Fibroblast of lung (primary cell): ENCODE measurements around the gene FUNDC2. TPM values are rescaled to one million over a fixed set of nuclear protein-coding genes. Genes with fewer than 3 reads are reported as not detected.

ENCODE experiments used
- DNase-seq, 2 donors: peaks; one replicate each; pipeline versions ENCODE4 v3.0.0 to v3.0.0-alpha.2; 2010; ENCODE audit warnings: low read depth in 2 of 2
- H2AFZ ChIP-seq: 2 replicates; pipeline ENCODE4 v1.5.1; 2012; ENCODE audit warnings: low read length, control low read depth, inconsistent platforms
- H3K27ac ChIP-seq: 2 replicates; pipeline ENCODE4 v1.5.1; 2011; ENCODE audit warnings: low read length, control low read depth; ENCODE audit not compliant: insufficient read depth
- H3K27me3 ChIP-seq: 2 replicates; pipeline ENCODE4 v1.5.1; 2011; ENCODE audit warnings: mild to moderate bottlenecking, low read length; ENCODE audit not compliant: control insufficient read depth, insufficient read depth
- H3K36me3 ChIP-seq: 2 replicates; pipeline ENCODE4 v1.5.1; 2011; ENCODE audit warnings: low read length; ENCODE audit not compliant: control insufficient read depth, insufficient read depth
- H3K4me1 ChIP-seq: 2 replicates; pipeline ENCODE4 v1.5.1; 2011; ENCODE audit warnings: low read length; ENCODE audit not compliant: control insufficient read depth, insufficient read depth; ENCODE audit errors: extremely low read depth
- H3K4me2 ChIP-seq: 2 replicates; pipeline ENCODE4 v1.5.1; 2011; ENCODE audit warnings: low read length, control low read depth; ENCODE audit not compliant: insufficient read depth; ENCODE audit errors: extremely low read depth
- H3K4me3 ChIP-seq, 4 experiments: fragments of 200-600 bp in 1 of 4; sonication (generic) in 1 of 4; replicated peaks in 1 of 4; 2 replicates each; pipeline ENCODE4 v1.5.1; 2011 to 2016; ENCODE audit warnings: low read length in 4 of 4, low read depth in 3 of 4, mild to moderate bottlenecking in 3 of 4, control low read depth in 2 of 4, inconsistent platforms in 1 of 4, mixed read lengths in 1 of 4; ENCODE audit not compliant: insufficient read depth in 1 of 4; ENCODE audit errors: control extremely low read depth in 1 of 4
- H3K79me2 ChIP-seq: 2 replicates; pipeline ENCODE4 v1.5.1; 2012; ENCODE audit warnings: mild to moderate bottlenecking, low read length, inconsistent platforms; ENCODE audit not compliant: control insufficient read depth, insufficient read depth
- H3K9ac ChIP-seq: 2 replicates; pipeline ENCODE4 v1.5.1; 2011; ENCODE audit warnings: mild to moderate bottlenecking, low read length, control low read depth; ENCODE audit not compliant: insufficient read depth
- H3K9me3 ChIP-seq: 2 replicates; pipeline ENCODE4 v1.5.1; 2012; ENCODE audit warnings: low read depth, low read length; ENCODE audit not compliant: control insufficient read depth, insufficient read depth
- H4K20me1 ChIP-seq: 2 replicates; pipeline ENCODE4 v1.5.1; 2011; ENCODE audit warnings: low read length; ENCODE audit not compliant: control insufficient read depth, insufficient read depth; ENCODE audit errors: extremely low read depth
- CTCF ChIP-seq, 2 donors: IDR thresholded peaks in 1 of 2; conservative IDR thresholded peaks in 1 of 2; 1 replicate in 1 of 2; 2 replicates in 1 of 2; pipeline ENCODE4 v1.5.1; 2011 to 2012; ENCODE audit warnings: low read length in 2 of 2, control low read depth in 1 of 2, inconsistent platforms in 1 of 2, low read depth in 1 of 2, mild to moderate bottlenecking in 1 of 2
- EZH2 ChIP-seq: IDR thresholded peaks from 2 replicates; pipeline ENCODE4 v1.5.1; 2012; ENCODE audit warnings: low read length, control low read depth, mild to moderate bottlenecking; ENCODE audit errors: missing control alignments
- polyA plus RNA-seq, 2 donors: library from polyadenylated mRNA; depleted of rRNA in 1 of 2; stranded (reverse) in 1 of 2; unstranded in 1 of 2; fragments of >200 nt; gene quantifications; 2 replicates each; pipeline ENCODE4 v1.2.1, GENCODE V29; 2011 to 2012; ENCODE audit warnings: missing spikeins in 1 of 2
- total RNA-seq: library from RNA; depleted of rRNA; stranded (reverse); fragments of >200 nt; gene quantifications from 2 replicates; pipeline ENCODE4 v1.2.1, GENCODE V29; 2014

Gene FUNDC2
- total and polyA plus RNA-seq, 2 donors (not counting 1 experiment from before 2014, with no cell fraction given): 18.3 to 97.1 TPM

- Histone ChIP-seq H3K27ac (no peak overlapping the region), H3K9ac (no peak overlapping the region), H2AFZ (no peak overlapping the region), H3K4me3 (no peak overlapping the region), H3K36me3 (no peaks in the 10 kb centered on the region), H3K27me3 (no peaks in the 10 kb centered on the region), H4K20me1 (no peaks in the 10 kb centered on the region), H3K4me1 (peaks cover 2% of the 10 kb centered on the region), H3K4me2 (no peak overlapping the region), H3K9me3 (no peaks in the 10 kb centered on the region), H3K79me2 (no peaks in the 10 kb centered on the region)
- no peak for DNase-seq
- TF ChIP-seq EZH2 (no peak), CTCF (conservative IDR thresholded peaks at IDR 0.05 in 1 of 2, IDR thresholded peaks at IDR 0.05 in 1 of 2; ENCODE audit: low read depth in 1 of 2, low read length in 2 of 2) (no peak)
Measured at GRCh38 chrX:155054255-155054654, 27.6 kb downstream of the FUNDC2 start.

GRCh38 chrX:155055494-155055893 lies 28.9 kb downstream of the FUNDC2 start:
- no peaks in the 10 kb centered on the region for H3K27me3 ChIP-seq
- DNase-seq: no peak
- no peaks in the 10 kb centered on the region for H3K79me2 ChIP-seq
- no peak overlapping the region for H3K9ac ChIP-seq
- H3K27ac ChIP-seq: no peak overlapping the region
- TF ChIP-seq CTCF (conservative IDR thresholded peaks at IDR 0.05 in 1 of 2, IDR thresholded peaks at IDR 0.05 in 1 of 2; ENCODE audit: low read depth in 1 of 2, low read length in 2 of 2) (no peak), EZH2 (no peak)
- H3K36me3 ChIP-seq: no peaks in the 10 kb centered on the region
- H2AFZ ChIP-seq: no peak overlapping the region
- no peak overlapping the region for H3K4me3 ChIP-seq
- H3K4me1 ChIP-seq: peaks cover 2% of the 10 kb centered on the region
- H3K4me2 ChIP-seq: no peak overlapping the region
- no peaks in the 10 kb centered on the region for H4K20me1 ChIP-seq
- H3K9me3 ChIP-seq: no peaks in the 10 kb centered on the region

GRCh38 chrX:155056471-155056870 lies 29.8 kb downstream of the FUNDC2 start:
- peaks cover 2% of the 10 kb centered on the region for H3K4me1 ChIP-seq
- no peak overlapping the region for H3K27ac ChIP-seq
- H3K79me2 ChIP-seq: no peaks in the 10 kb centered on the region
- no peaks in the 10 kb centered on the region for H4K20me1 ChIP-seq
- no peaks in the 10 kb centered on the region for H3K36me3 ChIP-seq
- H3K4me2 ChIP-seq: no peak overlapping the region
- H2AFZ ChIP-seq: no peak overlapping the region
- TF ChIP-seq EZH2: no peak
- no peak for TF ChIP-seq CTCF (conservative IDR thresholded peaks at IDR 0.05 in 1 of 2, IDR thresholded peaks at IDR 0.05 in 1 of 2; ENCODE audit: low read depth in 1 of 2, low read length in 2 of 2)
- H3K27me3 ChIP-seq: no peaks in the 10 kb centered on the region
- H3K9me3 ChIP-seq: no peaks in the 10 kb centered on the region
- DNase-seq: no peak
- H3K9ac ChIP-seq: no peak overlapping the region
- no peak overlapping the region for H3K4me3 ChIP-seq
